Fibroblast of skin of scalp (primary cell): ENCODE measurements around the gene DYNLT5.
"Not testable (repeated sequence)": the region's sequence is repeated elsewhere in the genome, so short reads cannot be mapped to it uniquely, and the experiment has no call there.

Experiments
- DNase-seq: peaks from one replicate; pipeline ENCODE4 v3.0.0-alpha.2; 2013

The DYNLT5 gene

GRCh38 chr1:66791621-66792610 lies 39.7 kb downstream of the DYNLT5 start:
- no peak for DNase-seq

- DNase-seq, result not testable (repeated sequence)
Measured at GRCh38 chr1:66795839-66796238, 43.6 kb downstream of the DYNLT5 start.

- DNase-seq, result no peak
Measured at GRCh38 chr1:66809245-66809644, 57.0 kb downstream of the DYNLT5 start.

GRCh38 chr1:66809736-66810326 lies 57.6 kb downstream of the DYNLT5 start:
- DNase-seq, result no peak

GRCh38 chr1:66824771-66825170 lies 72.5 kb downstream of the DYNLT5 start:
- no peak for DNase-seq
